Right renal pelvis (tissue), 4 donors: Measurements from ENCODE around the gene GCSH. TPM values are rescaled to one million over a fixed set of nuclear protein-coding genes. Genes with fewer than 3 reads are reported as not detected.
A peak's percentile ranks its signal among the peaks of the same experiment; 100 is the strongest.

Experiments
- DNase-seq, 4 donors: peaks; one replicate each; pipeline ENCODE4 v3.0.0-alpha.2; 2013; ENCODE audit warnings: low read depth in 4 of 4, low spot score in 3 of 4, missing footprints in 1 of 4
- polyA plus RNA-seq, 4 donors: library from polyadenylated mRNA; unstranded; fragments of 120-200 nt; gene quantifications; one replicate each; pipeline ENCODE4 v1.2.1, GENCODE V29; 2013; ENCODE audit not compliant: insufficient read length in 4 of 4

The GCSH gene
- polyA plus RNA-seq, 4 donors = 93.6 to 121 (median 114) TPM

DNA sequence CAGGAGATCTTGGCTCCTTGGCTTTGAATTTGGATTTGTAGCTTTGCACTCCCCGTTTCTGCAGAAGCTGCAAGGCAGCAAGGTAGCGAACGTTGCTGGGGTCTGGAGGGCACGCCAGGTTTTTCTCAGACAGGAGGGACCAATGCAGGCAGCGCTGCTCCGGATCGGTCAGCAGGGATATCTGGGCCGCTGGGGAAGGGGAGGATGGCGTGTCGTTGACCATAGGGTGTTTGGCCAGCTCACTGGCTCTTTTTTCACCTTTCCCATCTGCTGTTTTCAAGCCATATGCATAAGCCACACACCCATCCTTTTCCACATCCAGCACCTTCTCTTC lies 34.9 kb downstream of the GCSH start:
- no peak for DNase-seq

- no peak for DNase-seq
Observed at GRCh38 chr16:81060576-81061306, 35.5 kb downstream of the GCSH start.

- DNase-seq = no peak
Observed at GRCh38 chr16:81053761-81054160, 42.4 kb downstream of the GCSH start.

- DNase-seq = no peak
Observed at GRCh38 chr16:81042821-81043220, 53.4 kb downstream of the GCSH start.

- no peak for DNase-seq
Observed at GRCh38 chr16:81041696-81042095, 54.5 kb downstream of the GCSH start.

- no peak for DNase-seq
Observed at GRCh38 chr16:81040842-81041241, 55.4 kb downstream of the GCSH start.

DNA sequence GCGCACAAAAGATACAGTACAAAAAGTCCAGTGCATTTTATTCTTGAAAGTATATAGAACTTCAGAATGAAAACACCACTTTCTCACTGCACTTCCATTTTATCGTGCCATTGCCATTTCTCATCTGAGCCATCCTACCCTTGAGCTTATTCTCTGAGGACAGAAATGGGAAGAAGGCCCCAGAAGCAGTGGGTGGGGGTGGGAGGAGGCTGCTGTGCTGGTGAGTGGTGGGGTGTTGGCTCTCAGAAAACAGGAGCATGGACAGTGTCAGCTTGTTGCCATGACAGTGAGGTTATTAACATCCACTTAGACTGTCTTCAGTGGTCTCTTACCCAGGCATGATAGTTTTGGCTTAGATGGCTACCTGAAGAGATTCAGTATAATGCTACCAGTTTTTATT lies 56.1 kb downstream of the GCSH start:
- no peak for DNase-seq

DNA sequence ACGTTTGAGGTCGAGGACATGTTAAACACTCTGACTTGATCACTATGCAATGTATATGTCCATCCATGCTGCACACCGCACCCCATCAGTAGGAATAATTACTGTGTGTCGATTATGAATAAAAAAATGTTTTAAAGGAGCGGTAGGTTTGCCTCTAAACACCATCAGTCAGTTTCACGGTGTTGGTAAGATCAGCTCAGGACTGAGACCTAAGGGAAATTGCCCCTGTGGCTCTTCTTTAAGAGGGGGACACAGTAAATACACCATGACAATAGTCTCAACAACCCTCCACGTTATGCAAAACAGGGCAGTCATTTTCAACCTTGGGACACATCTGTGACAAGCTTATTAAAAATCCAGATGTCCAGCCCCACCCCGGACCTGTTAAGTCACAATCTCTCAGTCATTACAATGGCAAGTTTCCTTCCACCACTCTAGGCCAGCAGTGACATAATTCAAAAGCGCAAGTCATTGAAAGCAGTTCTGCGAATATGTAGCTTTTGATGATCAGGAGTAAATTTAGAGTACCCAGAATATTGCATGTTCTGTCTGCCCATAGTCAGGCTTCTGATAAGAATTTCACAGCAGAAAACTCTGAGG lies 59.3 kb downstream of the GCSH start:
- DNase-seq = no peak

DNA sequence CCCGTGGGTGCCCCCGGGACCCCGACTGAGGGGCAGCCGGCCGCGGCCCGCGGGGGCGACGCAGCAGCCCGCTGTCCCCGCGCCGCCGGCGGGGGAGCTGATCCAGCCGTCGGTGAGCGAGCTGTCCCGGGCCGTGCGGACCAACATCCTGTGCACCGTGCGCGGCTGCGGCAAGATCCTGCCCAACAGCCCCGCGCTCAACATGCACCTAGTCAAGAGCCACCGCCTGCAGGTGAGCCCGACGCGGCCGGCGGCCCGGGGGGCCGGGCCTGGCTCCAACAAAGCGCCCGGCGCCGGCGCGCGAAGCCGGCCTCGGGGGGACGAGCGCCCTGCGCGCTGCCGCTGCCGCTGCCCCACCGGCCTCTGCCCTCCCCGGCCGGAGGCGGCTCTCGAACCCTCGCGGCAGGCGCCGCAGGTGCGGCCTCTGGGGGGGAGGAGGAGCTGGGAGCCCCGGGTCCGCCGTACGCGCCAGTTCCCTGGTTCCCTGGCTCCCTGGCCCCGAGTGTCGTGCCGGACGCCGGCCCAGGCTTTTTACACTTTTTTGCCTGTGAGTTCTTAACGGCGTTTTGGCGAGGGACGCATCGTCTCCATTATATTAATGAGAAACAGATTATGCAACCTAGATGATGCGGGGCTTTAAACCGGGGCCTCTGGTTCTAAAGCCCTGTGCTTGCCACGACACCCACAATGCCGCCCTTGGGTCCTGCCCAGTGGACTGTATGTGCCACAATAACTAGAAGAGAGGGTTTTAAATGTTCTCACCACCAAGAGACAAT lies 60.0 kb downstream of the GCSH start:
- peak in 3 of 4 donors; percentile 6 to 29 (median 11) for DNase-seq

DNA sequence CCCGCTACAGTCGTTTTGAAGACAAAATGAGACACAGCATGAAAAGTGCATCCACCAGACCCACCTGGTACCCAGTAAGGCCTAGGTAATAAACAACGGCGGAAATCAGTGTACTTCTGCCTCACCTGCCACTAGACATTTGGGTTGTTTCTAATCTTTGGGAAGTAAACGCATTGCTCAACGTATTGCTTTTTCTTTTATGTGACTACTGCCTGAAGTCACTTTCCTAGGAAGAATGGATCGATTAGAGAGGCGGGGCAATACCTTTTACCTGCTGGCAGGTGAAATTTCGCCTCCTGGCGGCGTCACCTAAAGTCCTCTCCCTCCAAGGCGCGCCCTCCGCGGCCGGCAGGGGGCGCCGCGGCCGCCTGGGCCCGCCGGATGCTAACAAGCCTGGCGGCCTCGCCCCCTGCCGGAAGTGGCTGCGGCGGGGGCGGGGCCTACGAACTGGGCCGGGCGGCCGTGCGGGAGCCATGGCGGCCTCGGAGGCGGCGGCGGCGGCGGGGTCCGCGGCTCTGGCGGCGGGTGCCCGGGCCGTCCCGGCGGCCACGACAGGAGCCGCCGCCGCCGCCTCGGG lies 60.7 kb downstream of the GCSH start, which contains the start of gene ATMIN:
Gene ATMIN (plus strand): TSS at position 445 of the 577 bp plus-strand sequence. CDS start 29 bp downstream, at position 474.
- peak; percentile 74 to 87 (median 84) for DNase-seq

Other genes starting within 250 kb of the GCSH start
- 10 to 100 TPM; 62.2 to 80.1 (median 68.5) TPM for gene CMC2, start 89.5 kb downstream of the GCSH start, polyA plus RNA-seq
- gene CENPN, start 89.2 kb downstream of the GCSH start, polyA plus RNA-seq = 10 to 100 TPM; 20.2 to 25.1 (median 24.4) TPM
- 10 to 100 TPM; 38.7 to 53.4 (median 50.9) TPM for gene ATMIN, start 60.6 kb downstream of the GCSH start, polyA plus RNA-seq
- gene C16orf46, start 19.2 kb downstream of the GCSH start, polyA plus RNA-seq = 1 to 10 TPM; 1.1 to 2.0 (median 1.7) TPM
- 1 to 10 TPM; 1.8 to 3.0 (median 2.0) TPM for gene BCO1, start 142.3 kb upstream of the GCSH start, polyA plus RNA-seq
- gene GAN, start 218.6 kb upstream of the GCSH start, polyA plus RNA-seq = 1 to 10 TPM; 1.9 to 3.0 (median 2.5) TPM